IPS-NIHi11 (cell line): ENCODE results near the gene TNXB.

ENCODE experiments used
- DNase-seq: peaks from one replicate; pipeline ENCODE4 v3.0.0; 2012; ENCODE audit warnings: mixed read lengths, low spot score

The TNXB gene

DNA sequence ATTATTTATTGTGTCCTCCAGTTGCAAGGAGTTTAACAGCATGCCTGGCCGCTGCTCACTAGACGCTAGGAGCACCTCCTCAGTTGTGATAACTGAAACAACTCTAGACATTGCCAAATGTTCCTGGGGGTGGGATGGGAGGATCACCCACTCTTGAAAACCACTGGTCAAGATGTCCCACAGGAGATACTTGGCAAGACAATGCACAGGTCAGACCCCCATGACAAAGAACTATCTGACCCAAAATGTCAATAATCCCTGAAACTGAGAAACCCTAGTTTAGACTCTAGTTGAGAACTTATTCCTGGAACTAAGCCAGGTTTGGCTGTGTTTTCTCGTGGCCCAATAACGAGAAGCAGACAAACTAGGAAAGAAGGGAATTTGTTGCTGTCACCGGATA lies 30.5 kb upstream of the TNXB start:
- DNase-seq = no peak

DNA sequence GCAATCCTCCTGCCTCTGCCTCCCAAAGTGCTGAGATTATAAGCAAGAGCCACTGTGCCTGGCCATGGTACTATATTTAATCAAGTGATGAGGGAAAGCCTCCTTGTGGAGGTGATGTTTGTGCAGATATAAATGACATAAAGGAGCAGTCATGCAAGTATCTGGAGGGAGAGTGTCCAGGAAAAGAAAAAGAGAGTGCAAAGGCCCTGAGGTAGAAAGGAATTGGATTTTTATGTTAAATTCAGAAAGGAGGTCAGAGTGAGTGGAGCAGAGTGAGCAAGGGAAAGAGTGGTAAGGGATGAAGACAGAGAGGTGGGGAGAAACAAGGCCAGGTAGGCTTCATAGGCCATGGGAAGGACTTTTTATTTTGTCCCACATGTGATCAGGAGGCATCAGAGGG lies 28.3 kb upstream of the TNXB start:
- no peak for DNase-seq

DNA sequence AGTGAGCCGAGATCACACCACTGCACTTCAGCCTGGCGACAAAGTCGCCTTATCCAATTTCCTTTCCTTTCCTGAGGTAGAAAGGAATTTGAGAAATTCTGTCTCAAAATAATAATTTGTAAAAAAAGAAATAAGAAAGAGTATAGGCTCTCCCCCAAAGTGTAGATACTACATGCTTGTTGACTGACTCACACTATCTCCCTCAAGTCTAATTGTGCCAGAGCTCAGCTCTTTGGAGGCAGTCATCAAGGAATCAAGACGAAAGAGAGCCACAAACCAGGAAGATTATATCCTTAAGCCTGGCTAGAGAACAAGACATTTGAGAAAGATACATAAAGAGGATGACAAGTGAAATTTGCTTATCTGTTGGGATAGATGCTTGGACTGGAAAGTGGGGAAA lies 24.6 kb upstream of the TNXB start:
- no peak for DNase-seq

DNA sequence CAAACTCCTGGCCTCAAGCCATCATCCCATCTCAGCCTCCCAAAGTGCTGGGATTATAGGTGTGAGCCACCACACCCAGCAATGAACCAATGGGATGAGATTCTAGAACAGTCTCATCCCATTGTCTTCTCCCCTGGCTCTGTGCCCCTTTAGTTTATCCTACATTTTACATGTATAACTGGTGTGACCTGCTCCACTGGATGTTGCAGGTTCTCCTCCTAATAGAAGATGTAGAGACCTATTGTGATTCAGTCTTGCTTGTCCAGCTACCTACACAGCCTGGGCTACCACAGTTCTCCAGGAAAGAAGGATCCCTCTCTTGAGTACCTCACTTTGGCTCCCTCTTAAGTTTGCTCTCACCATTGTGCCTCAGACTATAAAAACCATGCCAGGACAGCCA lies 23.0 kb upstream of the TNXB start:
- no peak for DNase-seq

DNA sequence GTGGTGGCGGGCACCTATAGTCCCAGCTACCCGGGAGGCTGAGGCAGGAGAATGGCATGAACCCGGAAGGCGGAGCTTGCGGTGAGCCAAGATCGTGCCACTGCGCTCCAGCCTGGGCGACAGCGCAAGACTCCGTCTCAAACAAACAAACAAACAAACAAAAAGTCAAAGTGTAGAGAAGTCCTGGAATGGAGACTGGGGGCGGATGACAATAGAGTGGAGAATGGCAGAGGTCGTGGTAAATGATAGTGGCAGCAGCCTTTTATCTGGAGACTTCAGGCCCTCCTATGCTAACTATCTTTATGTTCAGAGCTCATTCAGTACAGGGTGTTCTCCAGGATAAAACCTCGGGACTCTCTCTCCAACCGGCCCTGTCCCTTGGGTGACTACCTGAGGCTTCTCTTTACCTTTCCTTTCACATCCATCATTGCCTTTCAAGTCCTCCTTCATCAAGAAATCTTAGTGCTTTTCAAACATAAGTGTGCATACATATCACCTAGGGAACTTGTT lies 22.4 kb upstream of the TNXB start:
- no peak for DNase-seq

DNA sequence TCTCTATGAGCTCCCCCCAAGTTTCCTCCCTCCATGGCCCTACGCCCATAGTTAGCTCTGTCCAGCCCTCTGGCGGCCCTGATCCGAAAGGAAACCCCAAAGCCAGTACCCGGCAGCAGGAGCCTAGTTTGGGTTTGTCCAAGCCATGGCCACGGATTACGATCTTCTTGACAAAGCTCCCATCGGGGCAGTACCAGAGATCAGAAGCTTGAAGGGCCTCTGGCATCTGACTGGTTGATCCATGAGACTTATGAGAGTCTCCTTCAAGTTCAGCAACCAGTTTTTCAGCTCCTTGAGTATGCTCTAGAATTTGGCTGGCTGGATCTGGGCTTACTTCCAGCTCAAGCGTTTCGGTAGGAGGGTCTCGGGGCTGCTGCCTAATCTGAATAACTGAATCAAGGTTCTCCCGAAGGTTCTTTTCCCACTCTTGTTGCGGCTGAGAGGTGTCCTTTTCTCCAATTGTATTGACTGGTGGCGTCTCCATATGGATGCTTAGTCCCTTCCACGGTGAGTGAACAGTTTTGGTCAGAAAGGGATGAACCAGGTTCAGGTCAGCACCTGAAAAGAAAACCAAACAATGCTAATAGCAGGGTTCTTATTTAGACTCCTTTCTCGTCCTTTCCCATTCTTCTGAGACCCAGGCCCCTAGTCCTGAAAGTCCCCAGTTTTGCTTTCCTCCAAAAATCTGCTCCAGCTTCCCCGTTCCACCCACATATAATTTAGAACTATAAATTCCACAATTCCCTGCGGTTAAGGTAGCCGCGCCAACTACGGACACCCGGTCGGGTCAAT lies 20.4 kb upstream of the TNXB start:
- DNase-seq = no peak

DNA sequence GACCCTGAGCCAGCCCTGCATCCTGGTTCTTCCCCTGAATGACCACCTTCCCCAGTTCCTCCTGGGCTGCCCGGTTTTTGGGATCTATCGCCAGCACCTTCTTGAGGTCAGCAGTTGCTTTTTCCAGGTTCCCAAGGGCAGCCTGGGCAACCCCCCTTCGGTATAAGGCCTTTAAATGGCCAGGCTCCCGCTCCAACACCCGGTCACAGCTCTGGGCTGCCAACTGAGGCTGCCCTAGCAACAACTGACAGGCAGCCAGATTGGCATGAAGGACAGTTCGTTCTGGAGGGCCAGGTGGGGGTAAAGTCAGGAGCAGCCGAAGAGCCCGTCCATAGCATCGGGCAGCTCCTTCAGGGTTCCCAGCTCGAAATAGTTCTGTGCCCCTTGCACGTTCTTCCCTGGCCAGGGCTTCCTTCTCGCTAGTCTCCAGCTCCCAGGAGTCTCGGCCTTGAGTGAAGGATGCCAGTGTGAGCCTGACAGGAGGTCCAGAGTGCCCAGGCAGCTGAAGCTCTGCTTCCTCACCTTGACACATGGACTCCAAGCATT lies 19.7 kb upstream of the TNXB start:
- DNase-seq = no peak

DNA sequence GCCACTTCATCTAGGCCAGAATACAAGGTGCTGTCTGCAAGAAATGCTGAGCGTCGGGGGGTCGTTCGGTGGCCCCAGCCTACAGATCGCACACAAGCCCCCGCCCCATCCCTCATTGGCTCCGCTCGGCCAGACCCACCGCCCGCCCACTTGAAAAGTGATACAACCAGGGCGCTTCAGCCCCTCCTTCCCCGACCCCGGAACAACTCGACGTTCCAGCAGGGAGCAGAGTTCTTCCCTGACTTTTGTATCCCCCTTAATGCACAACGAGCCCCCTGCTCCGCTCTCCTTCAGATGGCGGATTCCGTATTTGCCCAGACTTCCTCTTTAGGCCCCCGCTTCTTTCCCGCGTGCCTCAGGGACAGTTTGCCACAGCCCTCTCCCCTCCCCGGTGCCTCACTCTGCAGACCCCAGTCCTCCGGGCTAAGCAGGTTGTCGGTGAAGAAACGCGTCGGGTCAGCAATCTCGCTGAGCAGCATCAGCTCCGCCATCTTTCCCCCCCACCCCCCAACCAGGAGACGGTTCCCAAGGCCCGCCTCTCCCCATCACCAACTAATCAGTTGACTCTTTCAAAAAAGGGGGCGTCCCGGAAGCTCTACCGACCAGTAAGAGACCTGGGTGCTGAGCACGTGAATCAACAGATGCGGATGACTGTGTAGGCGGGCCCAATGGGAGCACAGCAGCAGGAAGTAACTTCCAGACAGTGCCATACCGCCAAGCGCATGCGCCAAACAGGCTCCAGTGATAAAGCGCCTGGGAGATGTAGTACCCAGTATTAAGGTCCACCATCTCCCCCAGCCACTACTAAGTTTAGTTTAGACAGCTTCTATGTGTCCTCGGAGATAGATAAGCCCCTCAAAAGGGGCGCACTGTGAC lies 18.8 kb upstream of the TNXB start, which contains the start of gene ATF6B:
ATF6B (minus strand) TSS at position 530 of the 876 bp plus-strand sequence; CDS start at position 491, 39 bp downstream.
- DNase-seq = peak; percentile 95

DNA sequence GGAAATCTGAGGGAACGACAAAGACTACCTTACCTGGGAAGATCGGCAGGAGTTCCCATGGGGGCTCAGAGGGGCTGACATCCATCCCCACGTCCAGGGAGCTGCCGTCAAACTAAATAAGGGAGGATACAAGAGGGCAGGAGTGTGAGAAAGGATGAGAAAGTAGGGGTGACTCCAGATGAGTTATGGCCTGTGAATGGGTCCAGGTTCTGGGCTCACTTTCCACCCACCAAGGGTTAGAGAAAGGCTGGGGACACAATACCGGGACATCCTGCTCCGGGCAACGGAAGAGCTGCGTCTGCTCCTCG lies 18.2 kb upstream of the TNXB start:
- DNase-seq = no peak

DNA sequence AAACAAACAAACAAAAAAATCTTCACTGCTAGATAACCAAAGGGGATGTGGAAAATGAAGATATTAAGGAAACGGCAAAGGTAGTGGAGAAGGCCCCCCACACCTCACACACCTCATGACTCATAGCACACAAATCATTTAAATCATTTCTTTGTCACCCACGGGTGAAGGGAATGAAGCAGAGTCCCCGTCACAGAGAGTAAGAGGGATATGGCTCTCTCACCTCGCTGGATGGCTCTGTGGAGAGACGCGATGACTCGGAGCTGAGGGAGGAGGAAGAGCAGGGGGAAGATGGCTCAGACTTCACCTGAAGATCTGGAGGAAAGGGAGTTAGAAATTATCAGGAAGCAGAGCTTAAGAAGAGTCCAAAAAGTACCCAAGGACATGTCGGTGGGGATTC lies 17.7 kb upstream of the TNXB start:
- DNase-seq = no peak

DNA sequence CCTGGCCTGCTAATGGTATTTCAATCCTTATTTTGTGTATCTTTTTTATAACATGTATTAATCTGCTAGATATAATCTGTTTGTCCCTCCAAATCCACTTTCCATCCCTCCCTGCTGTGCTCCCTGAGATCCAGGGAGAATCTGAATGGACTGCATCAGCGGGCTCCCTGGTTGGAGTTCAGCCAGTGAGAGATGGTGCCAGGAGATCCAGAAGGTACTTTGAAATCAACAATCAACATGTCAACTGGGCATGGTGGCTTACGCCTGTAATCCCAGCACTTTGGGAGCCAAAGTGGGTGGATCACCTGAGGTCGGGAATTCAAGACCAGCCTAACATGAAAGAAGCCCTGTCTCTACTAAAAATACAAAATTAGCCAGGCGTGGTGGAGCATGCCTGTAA lies 14.5 kb upstream of the TNXB start:
- DNase-seq = no peak

DNA sequence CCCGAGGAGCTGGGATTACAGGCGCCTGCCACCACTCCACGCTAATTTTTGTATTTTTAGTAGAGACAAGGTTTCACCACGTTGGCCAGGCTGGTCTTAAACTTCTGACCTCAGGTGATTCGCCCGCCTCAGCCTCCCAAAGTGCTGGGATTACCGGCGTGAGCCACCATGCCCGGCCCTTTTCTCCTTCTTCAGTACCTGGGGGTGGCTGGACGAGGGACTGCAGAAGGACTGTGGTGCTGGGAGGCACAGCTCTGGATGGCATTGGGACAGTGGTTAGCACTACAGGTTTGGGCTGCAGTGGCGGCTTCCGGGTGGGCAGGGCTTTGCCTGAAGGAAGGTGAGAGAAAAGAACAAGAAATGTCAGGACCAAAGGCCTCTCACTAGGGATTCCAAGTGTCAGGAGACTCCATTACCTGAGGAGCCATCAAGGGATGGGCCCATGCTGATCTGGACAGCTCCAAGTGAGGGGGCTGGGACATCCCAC lies 11.5 kb upstream of the TNXB start:
- DNase-seq = no peak

DNA sequence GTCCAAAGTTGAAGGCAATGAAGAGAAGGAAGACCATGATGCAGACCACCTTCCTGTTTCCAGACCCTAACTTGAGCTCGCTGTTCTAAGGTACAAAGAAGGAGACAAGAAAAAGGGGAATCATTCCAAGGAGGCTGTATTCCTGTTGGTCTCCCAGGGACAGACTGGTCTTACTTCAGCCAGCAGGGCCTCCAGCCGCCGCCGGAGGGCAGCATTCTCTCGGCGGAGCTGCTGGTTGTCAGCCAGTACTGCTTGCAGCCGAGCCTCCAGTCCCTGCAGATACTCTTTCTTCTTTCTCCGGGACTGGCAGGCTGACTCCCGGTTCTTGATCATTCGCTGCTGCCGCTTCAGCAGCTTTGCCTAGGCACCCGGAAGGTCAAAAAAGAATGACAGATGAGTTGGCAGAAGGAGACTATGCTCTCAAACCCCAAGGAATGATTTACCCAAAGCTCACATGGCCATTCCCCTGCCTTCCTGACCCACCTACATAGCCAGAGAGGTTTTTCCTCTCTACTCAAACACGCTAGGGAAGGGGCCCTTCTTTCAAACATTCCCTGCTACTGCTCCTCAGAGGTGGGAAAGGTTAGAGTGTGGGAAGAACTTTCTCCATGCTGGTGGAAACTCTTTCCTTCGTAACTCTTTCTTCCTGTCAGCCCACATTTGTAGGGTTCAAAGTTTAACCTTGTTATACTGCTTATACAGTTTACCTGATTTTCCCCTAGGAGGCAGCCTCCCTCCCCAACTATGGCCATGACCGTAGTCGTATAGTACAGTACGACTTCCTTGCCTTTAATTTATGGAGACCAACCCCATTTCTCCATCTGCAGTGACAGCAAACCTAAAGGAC lies 9.9 kb upstream of the TNXB start:
- peak; percentile 90 for DNase-seq

DNA sequence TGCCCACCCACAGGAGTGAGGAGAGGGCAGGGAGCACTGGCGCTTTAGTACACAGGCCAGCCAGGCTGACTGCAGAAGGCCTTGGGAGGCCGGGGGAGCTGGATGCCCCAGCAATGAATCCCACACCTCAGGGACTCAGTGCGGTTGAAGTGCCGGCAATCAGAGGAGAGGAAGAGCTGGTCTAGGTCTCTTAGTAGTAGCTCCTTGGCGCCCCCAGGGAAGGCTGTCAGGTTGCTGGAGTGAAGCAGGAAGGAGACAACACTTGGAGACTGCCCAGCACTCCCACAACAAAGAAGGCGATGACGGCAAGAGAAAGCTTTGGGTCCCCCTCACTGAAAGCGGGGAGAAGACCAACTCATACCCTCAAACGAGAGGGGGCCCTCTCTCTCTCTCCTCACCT lies 8.3 kb upstream of the TNXB start:
- DNase-seq = no peak

DNA sequence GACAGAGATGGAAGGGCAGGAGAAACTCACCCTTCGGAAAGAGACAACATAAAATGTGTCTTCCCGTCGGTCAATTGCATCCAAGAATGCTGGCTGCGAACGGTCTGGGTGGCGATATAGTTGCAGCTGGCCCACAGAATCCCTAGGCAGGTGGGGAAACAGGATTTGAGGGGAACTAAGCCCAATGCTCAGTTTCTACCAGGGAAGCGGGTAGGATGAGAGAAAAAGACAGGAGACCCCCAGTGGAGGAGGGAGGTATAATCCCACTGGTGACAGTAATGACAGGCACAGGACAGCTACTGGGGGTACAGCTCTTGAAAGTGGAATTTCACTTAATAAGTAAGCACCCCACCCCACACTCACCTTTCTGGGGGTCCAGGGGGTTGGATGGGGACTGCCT lies 7.5 kb upstream of the TNXB start:
- peak; percentile 53 for DNase-seq

DNA sequence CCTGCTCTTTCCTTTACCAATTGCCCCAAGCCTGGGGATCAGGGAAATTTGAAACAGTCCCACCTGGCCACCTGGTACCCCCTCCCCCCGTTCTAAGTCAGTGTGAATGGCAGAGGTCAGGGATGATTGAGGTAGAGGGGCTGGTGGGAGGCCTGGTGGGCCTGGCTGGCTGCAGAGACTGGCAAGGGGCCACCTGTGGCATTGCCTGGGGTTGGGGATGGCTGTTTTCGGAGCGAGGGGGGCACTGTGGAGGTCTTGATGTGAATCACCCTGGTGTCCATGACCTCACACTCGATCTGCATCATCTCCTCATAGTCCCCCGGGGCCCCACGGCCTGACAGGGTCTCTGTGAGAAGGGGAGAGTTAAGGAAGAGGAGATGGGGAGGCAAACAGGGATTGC lies 6.5 kb upstream of the TNXB start:
- no peak for DNase-seq

DNA sequence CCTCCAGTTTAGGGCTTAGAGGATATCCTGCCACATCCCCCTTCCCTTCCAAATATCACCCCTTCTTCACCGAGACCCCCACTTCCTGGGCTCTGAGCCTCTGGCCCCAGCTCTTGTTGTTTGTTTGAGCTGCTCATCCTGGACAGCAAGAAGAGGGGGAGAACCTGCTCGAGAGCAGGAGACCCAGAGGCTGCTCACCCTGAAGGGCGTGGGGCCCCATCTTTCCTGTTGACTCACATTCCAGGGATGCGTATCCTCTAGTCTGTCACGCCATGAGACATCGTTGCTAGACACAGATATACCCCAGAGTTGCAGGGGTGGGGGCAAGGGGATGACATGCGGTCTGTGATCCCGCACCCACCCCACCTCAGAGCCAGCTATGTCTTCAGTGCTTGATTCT lies 5.7 kb upstream of the TNXB start:
- DNase-seq = no peak

DNA sequence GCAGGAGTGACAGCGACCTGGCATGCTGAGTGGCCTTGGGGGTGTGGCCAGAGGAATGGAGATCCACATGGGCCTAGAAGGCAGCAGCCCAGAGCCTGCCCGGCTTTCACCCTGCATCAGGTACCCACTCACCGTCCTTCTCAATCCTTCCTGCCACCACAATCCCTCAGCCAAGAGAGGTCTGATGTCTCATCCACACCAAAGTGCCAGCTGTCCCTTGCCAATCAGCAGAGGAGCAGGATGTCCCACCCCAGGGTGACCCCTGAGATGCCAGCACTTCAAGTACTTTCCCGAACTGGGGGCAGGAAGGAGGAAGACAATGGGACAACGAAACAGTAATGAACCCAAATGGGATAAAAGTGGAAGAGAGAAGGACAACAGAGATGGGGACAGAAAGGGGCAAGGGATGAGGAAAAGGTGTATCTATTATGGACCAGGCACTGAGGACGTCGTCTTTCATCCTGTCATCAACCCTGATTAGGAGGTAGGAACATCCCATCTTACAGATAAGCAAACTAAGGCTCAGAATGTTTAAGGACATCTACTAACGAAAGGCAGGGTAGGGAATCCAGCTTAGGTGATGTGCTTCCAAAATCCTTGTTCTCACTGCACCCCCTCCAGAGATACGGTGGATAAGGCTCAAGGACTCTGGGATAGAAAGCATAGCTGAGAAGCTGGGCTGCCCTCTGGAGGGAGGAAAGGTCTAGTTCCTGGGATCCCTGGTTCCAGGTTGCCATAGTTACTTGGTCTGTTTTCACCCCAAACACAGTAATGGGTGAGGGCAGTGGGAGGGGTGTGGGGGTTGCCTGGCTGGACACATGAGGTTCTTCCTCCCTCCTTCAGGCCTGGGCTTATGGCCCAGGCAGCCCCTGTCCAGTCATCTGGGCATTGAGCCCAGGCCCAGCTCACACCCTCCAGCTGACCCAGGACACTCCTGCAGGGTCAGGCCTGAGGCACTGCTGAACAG lies 4.5 kb upstream of the TNXB start:
- DNase-seq = peak; percentile 59

DNA sequence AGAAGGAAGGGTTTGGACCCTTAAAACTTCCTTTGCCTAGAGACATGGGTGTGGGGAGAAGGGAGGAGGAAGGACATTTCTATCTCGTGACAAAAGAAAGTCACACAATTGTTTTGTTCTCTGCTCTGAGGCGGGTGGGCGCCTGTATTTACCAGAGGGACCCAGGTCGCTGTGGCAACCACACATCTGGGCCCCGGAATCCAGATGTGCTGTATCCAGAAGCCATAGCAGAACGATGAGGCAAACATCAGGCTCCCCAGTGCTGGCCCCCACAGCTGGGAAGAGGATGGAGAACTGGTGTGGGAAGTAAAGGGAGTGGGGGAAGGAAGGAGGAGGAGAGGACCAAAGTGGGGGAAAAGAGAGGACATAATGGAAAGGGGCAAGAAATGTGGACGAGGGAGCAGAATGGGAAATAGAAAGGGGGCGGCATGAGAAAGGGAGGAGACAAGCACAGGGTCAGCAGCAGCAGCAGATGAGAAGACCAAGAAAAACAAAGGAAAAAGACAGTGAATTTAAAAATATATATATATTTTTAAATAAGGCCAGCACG lies 3.4 kb upstream of the TNXB start:
- DNase-seq = no peak

DNA sequence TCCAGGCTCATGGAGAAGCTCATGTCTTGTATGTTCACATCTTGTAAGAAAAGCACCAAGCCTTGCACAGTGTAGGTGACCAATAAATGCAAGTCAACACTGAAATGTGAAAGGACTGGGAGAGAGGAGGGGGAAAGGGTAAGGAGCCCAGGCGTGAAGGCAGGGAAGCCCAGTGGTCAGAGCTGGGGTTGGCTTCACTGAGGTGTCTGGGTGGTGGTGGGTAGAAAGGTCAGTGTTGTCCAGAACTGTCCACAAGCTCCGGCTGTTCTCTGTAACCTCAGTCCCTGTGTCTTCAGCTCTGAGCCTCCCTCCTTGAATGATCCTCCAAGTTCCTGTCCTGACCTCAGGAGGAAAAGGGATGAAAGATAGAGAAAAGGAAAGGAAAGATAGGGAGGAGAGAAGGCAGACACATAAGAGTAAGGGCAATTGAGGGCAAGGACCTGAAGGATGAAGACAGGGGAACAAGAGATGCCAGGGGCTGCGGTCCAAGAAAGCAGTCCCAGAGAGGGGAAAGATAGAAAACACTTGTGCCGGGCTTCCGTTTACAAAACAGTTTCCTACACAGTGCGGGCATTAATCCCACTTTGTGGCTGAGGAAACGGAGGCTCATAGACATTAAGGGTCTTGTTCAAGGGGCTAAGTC lies 2.4 kb upstream of the TNXB start:
- DNase-seq = no peak
